ENCODE results near the gene ARHGEF40.

ARHGEF40 gene

GRCh38 chr14:21098892-21099595 lies 28.9 kb downstream of the ARHGEF40 start:
- no peak for DNase-seq

GRCh38 chr14:21099596-21099985 lies 29.5 kb downstream of the ARHGEF40 start:
- DNase-seq: no peak

DNA sequence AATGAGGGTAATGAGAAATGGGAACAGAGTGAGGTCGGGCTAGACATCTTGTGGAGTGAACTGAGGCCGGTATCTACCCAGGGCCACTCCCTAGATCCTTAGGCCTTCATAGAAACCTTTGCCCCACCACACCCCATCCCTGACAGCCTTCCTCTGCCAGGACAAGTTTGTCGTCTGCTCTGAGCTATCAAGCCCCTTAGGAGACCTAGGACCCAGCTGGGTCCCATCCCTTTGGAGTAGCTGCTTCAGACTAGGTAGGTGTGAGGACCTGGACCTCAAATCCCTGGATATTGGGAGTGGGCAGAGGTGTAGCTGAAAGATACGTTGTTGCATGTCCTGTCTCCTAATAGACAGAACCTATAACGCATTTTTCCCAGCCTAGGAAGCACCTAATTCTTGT lies 30.8 kb downstream of the ARHGEF40 start, which contains the start of gene TMEM253:
TMEM253 (plus strand) TSS at position 136 of the 400 bp plus-strand sequence. CDS start 278 bp downstream, outside the sequence.
- DNase-seq: no peak

DNA sequence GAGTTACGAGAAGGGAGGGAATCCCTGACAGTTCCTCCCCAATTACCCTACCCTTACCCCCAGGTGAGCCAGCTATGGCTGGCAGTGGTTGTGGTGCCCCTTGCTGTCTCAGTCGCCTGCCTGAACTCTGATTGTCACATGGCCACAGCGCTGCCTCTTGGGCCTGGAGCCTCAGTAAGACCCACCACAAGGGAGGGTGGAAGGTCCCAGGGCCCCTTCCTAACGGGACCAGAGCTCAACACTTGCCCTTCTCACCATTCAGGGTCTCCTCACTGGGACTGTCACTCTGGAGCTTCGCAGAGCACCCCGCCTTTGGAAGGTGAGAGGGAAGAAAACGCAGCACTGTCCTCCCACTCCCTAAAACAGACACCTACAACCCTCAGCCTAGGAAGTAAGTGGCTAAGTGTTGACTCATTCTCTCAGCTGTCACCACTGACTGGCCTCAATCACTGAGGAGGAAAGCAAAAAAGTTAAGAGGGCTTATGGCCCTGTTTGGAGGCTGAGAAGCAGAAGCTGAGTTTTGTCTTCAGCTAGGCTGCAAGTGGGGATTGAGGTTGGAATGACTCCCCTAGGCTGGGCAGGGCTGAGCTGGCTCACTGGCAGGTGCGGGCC lies 31.8 kb downstream of the ARHGEF40 start:
- no peak for DNase-seq

DNA sequence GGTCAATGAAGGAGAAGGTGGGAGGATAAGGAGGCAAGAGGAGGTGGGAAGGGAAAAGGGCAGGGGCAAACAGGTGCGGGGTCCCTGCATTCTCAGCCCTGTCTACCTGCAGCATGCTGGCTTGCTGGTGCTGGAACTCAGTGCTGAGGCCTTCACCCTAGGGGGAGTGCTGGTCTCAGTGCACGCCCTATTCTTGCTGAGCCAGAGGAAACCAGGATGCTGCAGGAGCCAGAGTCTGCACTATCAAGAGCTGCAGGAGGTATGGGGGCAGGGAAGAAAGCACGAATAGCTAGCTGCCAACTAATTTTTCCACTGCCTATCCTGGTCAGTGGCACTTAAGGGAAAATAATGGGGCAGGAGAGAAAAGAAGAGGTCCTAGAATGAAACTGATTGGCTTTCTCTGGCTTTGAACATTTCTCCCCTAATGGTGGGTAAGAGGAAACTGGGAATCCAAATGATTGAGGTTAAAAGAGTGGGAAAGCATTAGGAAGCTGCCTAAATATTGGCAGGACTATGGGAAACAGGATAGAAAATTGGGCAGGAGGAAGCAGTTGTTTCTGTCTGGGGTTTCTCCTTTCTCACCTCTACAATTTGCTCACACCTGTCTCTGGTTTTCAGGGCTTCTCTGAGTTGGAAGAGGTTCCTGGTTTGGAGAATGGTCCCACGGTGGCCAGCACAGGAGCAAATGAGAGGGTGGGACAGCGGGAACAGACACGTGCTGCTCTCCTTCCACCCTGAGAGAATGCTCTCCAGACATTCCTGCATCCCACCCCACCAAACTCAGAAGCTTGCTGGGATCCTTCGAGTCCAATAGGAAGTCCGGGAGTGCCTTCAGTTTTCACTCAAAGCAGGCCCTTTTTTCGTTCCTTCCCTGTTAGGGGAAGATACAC lies 32.7 kb downstream of the ARHGEF40 start:
- DNase-seq: no peak

- DNase-seq: no peak
These were observed 33.3 kb downstream of the ARHGEF40 start for GRCh38 chr14:21103411-21103709.

DNA sequence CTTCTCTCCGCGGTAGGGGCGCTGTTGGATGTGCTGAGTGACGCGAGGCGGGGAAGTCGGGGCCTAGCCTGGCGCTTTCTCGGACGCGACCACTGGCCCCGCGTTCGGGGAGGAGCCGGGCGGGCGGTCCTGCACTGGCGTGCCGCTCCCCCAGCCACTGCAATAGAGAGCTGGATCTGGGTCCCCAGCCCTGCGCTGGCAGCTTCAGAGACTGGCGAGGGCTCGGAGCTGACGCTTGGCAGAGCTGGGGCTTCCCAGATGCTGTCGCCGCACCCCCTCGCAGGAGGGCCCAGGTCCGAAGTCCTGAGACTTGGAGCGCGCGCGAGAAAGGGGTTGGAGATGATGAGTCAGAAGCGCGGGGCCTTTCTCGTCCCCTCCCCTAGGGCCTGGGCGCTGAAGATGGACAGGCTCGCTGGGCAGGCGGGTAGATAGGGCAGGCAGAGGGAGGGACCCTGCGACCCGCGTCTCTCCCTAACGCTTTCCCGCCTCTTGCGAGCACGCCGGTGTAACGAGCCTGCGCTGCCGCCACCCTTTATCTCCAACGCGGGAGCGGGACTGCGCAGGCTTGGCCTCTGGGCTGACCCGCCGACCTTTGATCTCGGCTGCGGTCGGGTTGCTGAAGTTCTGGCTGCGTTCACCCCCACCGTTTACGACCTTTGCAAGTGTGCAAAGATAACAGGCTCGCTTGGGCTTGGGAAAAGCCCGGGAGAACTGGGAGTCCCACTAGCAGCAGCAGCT lies 33.8 kb downstream of the ARHGEF40 start:
- DNase-seq: peak; percentile 93

DNA sequence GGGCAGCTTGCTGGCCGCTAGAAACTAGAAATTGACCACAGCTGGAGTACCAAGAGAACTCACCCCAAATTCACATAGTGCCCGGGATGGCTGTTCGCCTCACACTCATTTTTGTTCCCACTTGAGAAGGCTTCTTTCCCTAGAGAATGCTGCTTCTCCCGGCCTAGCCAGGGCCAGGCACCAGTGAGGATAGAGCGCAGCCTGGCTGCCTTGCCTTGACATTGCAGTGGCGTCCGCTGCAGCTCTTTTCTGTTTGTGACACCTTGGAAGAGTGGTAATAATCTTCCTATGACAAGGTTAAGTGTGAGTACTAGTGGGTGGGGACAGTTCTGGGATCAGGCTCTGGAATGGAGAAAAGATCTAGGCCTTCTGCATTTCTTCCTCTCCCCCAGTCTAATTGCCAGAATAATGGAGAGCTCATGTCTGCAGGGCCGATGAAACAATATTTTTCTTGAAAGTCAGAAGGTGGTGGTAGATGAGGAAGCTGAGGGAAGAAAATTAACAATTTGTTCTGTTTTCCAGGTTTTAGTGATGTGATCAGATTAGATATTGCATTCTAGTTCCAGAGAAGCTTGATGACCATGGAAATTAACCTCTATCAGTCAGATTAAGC lies 34.5 kb downstream of the ARHGEF40 start:
- DNase-seq: peak; percentile 78

- DNase-seq: no peak
These were observed 35.0 kb downstream of the ARHGEF40 start for GRCh38 chr14:21105095-21105494.

DNA sequence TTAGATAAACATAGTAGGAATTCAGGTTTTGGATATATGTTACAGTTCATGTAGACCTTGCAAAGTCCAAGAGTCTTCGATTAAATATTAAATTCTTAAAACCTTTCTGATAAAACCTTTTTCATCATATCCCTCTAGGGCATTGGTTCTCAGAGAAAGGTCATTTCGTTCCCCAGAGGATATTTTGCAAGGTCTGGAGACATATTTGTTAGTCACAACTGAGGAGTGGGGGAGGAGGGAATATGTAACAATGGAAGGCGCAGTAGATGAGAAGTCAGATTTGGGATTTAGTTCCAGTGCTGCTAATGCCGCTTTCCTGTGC lies 36.0 kb downstream of the ARHGEF40 start:
- DNase-seq: no peak

- peak; percentile 81 for DNase-seq
These were observed 36.6 kb downstream of the ARHGEF40 start for GRCh38 chr14:21106498-21107282.

- DNase-seq: no peak
These were observed 37.2 kb downstream of the ARHGEF40 start for GRCh38 chr14:21107283-21107800.

- no peak for DNase-seq
These were observed 38.7 kb downstream of the ARHGEF40 start for GRCh38 chr14:21108791-21109190.

DNA sequence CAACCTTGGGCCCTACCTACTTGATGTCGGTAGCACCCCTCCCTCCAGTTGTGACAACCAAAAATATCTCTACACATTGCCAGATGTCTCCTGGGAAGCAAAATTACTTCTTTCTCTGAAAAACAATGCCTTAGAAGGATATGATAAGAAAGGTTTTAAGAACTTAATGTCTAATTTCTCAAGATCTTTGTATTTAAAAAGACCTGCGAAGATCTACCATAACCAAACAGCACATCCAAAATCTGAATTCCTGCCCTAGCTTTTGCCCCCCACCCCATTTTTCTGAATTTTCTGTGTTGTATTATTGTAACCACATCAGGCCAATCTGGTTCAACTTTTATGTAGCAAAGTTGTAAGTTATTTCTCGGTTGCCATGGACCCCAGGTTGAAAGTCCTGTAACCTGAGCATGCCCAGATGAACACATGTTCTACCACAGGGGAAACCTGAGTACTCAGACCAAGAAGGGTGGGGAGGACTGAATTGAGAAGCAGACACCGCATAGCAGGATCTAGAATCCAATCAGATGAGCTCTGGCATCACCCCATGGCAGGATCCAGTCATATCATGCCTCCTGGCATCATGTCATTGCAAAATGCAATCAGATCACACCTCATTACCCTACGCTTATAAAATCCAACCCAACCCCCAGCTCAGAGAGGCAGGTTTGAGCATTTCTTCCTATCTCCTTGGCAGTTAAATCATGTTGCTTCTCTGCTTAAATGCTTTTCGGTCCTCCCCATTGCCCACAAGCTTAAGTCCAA lies 39.5 kb downstream of the ARHGEF40 start:
- DNase-seq: no peak

GRCh38 chr14:21112255-21112654 lies 42.2 kb downstream of the ARHGEF40 start:
- no peak for DNase-seq

DNA sequence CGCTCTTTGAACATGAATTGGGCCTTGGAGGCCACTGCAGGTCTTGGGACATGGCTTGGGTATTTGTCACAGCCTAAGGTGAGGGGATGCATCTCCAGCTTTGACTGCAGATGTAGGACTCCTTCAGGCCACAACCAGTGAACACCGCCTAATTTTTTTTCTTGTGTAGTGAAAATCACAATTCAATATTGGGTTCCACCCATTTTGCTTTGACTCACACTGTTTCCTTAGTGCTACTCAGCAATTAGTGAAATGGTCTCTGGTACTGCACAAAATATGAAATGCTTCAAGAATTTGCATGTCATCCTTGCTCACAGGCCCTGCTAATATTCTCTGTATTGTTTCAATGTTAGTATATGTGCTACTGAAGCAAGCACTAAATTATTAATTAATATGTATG lies 43.3 kb downstream of the ARHGEF40 start:
- no peak for DNase-seq

- DNase-seq: no peak
These were observed 48.8 kb downstream of the ARHGEF40 start for GRCh38 chr14:21118933-21119332.

DNA sequence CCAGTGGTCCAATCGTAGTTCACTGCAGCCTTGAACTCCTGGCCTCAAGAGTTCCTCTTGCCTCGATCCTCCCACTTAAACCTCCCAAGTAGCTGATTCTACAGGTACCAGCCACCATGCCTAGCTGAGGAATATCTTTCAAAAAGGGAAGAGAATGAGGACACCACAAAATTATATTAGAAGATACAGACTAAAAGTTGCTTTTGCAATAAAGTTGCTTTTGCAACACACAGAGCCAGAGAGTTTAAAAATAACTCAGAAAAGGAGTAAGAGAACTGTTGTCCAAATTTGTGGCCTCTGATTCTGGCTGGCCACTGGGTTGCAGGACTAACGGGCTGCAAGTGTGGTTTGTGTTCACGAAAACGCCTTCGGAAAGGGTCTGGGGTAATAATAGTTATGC lies 50.6 kb downstream of the ARHGEF40 start:
- DNase-seq: no peak

DNA sequence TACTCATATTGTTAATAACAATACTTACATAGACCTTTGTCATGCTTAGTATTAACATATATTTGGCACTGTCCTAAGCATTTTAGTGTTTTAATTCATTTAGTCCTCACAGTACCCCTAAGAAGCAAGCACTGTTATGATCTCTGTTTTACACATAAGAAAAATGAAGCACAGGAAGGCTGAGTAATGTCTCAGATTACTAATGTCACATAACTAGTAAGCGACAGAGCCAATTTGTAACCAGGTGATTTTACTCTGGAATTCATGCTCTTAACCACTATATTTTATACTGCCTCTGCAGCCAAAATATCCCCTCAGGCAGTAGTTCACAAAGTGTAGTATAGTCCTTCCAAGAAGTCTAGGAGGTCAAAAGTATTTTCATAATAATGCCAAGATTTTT lies 51.0 kb downstream of the ARHGEF40 start:
- no peak for DNase-seq

- DNase-seq: no peak
These were observed 53.3 kb downstream of the ARHGEF40 start for GRCh38 chr14:21123429-21123828.

DNA sequence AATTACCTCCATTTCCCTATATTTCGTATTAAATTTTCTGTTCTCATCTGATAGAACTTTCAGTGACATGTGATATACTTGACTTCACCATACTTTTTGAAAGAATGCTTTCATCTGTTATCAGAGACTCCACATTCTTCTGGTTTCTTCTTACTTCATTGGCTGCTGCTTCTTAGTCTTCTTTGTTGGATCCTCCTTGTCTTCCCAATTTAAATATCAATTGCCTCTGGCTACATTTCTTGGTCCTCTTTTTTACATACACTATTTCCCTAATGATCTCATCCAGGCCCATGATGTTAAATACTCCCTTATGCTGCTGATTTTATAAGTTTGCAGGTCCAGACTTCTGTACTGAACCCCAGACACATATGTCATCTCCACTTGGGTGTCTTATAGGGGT lies 63.8 kb downstream of the ARHGEF40 start:
- DNase-seq: no peak

Measured in NCI-H774 (cell line).